Bronchial epithelial cell (primary cell): ENCODE measurements around the gene FEZF1. TPM values are rescaled to one million over a fixed set of nuclear protein-coding genes. Genes with fewer than 3 reads are reported as not detected.

ENCODE experiments used
- DNase-seq: peaks from one replicate; pipeline ENCODE4 v3.0.0-alpha.2; 2010; ENCODE audit warnings: low read depth
- FAIRE-seq: peaks from 2 replicates; lab custom pipeline; 2011; peaks lifted over from hg19 to GRCh38; lab: Jason Lieb, UNC
- H3K27me3 ChIP-seq: 2 replicates; pipeline ENCODE4 v1.5.1; 2011; ENCODE audit warnings: low read length; ENCODE audit not compliant: control insufficient read depth, insufficient read depth
- H3K36me3 ChIP-seq: 2 replicates; pipeline ENCODE4 v1.5.1; 2011; ENCODE audit warnings: low read length; ENCODE audit not compliant: control insufficient read depth, insufficient read depth
- H3K4me3 ChIP-seq: 2 replicates; pipeline ENCODE4 v1.5.1; 2011; ENCODE audit warnings: mild to moderate bottlenecking, low read depth, low read length, control low read depth
- CTCF ChIP-seq: IDR thresholded peaks from 2 replicates; pipeline ENCODE4 v1.5.1; 2011; ENCODE audit warnings: mild to moderate bottlenecking, moderate library complexity, low read length, control low read depth, inconsistent platforms; ENCODE audit not compliant: insufficient read depth, severe bottlenecking
- total RNA-seq: library from RNA; depleted of rRNA; stranded (reverse); fragments of >200 nt; gene quantifications from 2 replicates; pipeline ENCODE4 v1.2.1, GENCODE V29; 2014

The FEZF1 gene
- total RNA-seq: not detected in 2 replicates

GRCh38 chr7:122304319-122304975, at the start of gene FEZF1:
FEZF1 (minus strand) TSS chr7:122304750; CDS start chr7:122304437, 313 bp downstream.
- FAIRE-seq (no peak), DNase-seq (peak; percentile 32)
- Histone ChIP-seq H3K27me3 (peaks cover 75% of the 10 kb centered on the region), H3K4me3 (no peak within 1 kb of the TSS), H3K36me3 (no peaks in the 10 kb centered on the region)
- no peak for TF ChIP-seq CTCF

GRCh38 chr7:122352454-122352853, 47.9 kb upstream of the FEZF1 start:
- FAIRE-seq (no peak), DNase-seq (no peak)
- H3K36me3 ChIP-seq: no peaks in the 10 kb centered on the region
- no peak overlapping the region for H3K4me3 ChIP-seq
- no peak for TF ChIP-seq CTCF
- H3K27me3 ChIP-seq: no peaks in the 10 kb centered on the region

- FAIRE-seq (no peak), DNase-seq (no peak)
- Histone ChIP-seq H3K36me3 (no peaks in the 10 kb centered on the region), H3K27me3 (no peaks in the 10 kb centered on the region), H3K4me3 (no peak overlapping the region)
- no peak for TF ChIP-seq CTCF
Observed at GRCh38 chr7:122350701-122351100, 46.2 kb upstream of the FEZF1 start.

- Histone ChIP-seq H3K36me3 (no peaks in the 10 kb centered on the region), H3K27me3 (no peaks in the 10 kb centered on the region), H3K4me3 (no peak overlapping the region)
- TF ChIP-seq CTCF: no peak
- DNase-seq (no peak), FAIRE-seq (no peak)
Observed at GRCh38 chr7:122344303-122344620, 39.7 kb upstream of the FEZF1 start.

GRCh38 chr7:122343601-122344302, 39.2 kb upstream of the FEZF1 start:
- TF ChIP-seq CTCF: no peak
- Histone ChIP-seq H3K27me3 (no peaks in the 10 kb centered on the region), H3K4me3 (no peak overlapping the region), H3K36me3 (no peaks in the 10 kb centered on the region)
- no peak for DNase-seq
- no peak for FAIRE-seq

- no peak overlapping the region for H3K4me3 ChIP-seq
- no peaks in the 10 kb centered on the region for H3K36me3 ChIP-seq
- DNase-seq (no peak), FAIRE-seq (no peak)
- TF ChIP-seq CTCF: no peak
- no peaks in the 10 kb centered on the region for H3K27me3 ChIP-seq
Observed at GRCh38 chr7:122340427-122340826, 35.9 kb upstream of the FEZF1 start.
